ENCODE results near the gene PPT2.

PPT2 gene

GRCh38 chr6:32151181-32151862, 2.6 kb upstream of the PPT2 start:
- H3K4me1 Mint-ChIP-seq, result peaks cover 62% of the 10 kb centered on the region
- H3K36me3 Mint-ChIP-seq, result no peaks in the 10 kb centered on the region
- H3K4me3 Mint-ChIP-seq, result peak overlapping the region; percentile 41
- no peaks in the 10 kb centered on the region for H3K9me3 Mint-ChIP-seq
- peaks cover 75% of the 10 kb centered on the region for H3K27me3 Mint-ChIP-seq
- no peak for DNase-seq
- CTCF ChIA-PET, result interaction anchor here (1.6 kb wide), 1 partner anchor 32 kb away, joined by 5 read pairs; no protein-coding TSS in a partner anchor
- H3K27ac Mint-ChIP-seq, result no peak overlapping the region

- no peaks in the 10 kb centered on the region for H3K9me3 Mint-ChIP-seq
- no peak for DNase-seq
- H3K4me3 Mint-ChIP-seq, result peak within 1 kb of the TSS; percentile 51
- no peaks in the 10 kb centered on the region for H3K36me3 Mint-ChIP-seq
- CTCF ChIA-PET, result interaction anchor here (1.6 kb wide), 1 partner anchor 33 kb away, joined by 5 read pairs; no protein-coding TSS in a partner anchor
- peaks cover 62% of the 10 kb centered on the region for H3K4me1 Mint-ChIP-seq
- H3K27ac Mint-ChIP-seq, result no peak within 1 kb of the TSS
- H3K27me3 Mint-ChIP-seq, result peaks cover 67% of the 10 kb centered on the region
Measured at GRCh38 chr6:32151863-32152768, 1.8 kb upstream of the PPT2 start, which contains the start of gene PRRT1. Gene PRRT1 (minus strand): TSS chr6:32151939. CDS start chr6:32151827, 112 bp downstream.

GRCh38 chr6:32152769-32153563, 975 bp upstream of the PPT2 start:
- H3K9me3 Mint-ChIP-seq, result no peaks in the 10 kb centered on the region
- peaks cover 59% of the 10 kb centered on the region for H3K4me1 Mint-ChIP-seq
- H3K27me3 Mint-ChIP-seq, result peaks cover 59% of the 10 kb centered on the region
- H3K36me3 Mint-ChIP-seq, result peaks cover 7% of the 10 kb centered on the region
- DNase-seq, result no peak
- peak overlapping the region; percentile 51 for H3K4me3 Mint-ChIP-seq
- H3K27ac Mint-ChIP-seq, result peak overlapping the region; percentile 53
- CTCF ChIA-PET, result no interaction called here

- Mint-ChIP-seq H3K27me3 (peaks cover 42% of the 10 kb centered on the region), H3K27ac (peak overlapping the region; percentile 79), H3K9me3 (no peaks in the 10 kb centered on the region), H3K36me3 (peaks cover 13% of the 10 kb centered on the region), H3K4me3 (peak overlapping the region; percentile 83), H3K4me1 (peaks cover 47% of the 10 kb centered on the region)
- CTCF ChIA-PET, result interaction anchor here (0.8 to 1.3 kb wide), 5 partner anchors 10 to 41 kb away, joined by 3 to 9 read pairs (median 4); no protein-coding TSS in a partner anchor
- DNase-seq, result peak; percentile 82
Measured at GRCh38 chr6:32154514-32155161, 697 bp downstream of the PPT2 start.

- H3K4me1 Mint-ChIP-seq, result peaks cover 34% of the 10 kb centered on the region
- no peak overlapping the region for H3K27ac Mint-ChIP-seq
- H3K27me3 Mint-ChIP-seq, result peaks cover 21% of the 10 kb centered on the region
- CTCF ChIA-PET, result no interaction called here
- H3K9me3 Mint-ChIP-seq, result no peaks in the 10 kb centered on the region
- no peak for DNase-seq
- H3K36me3 Mint-ChIP-seq, result peaks cover 13% of the 10 kb centered on the region
- no peak overlapping the region for H3K4me3 Mint-ChIP-seq
Measured at GRCh38 chr6:32156891-32157290, 3.0 kb downstream of the PPT2 start.

- Mint-ChIP-seq H3K36me3 (peaks cover 13% of the 10 kb centered on the region), H3K9me3 (no peaks in the 10 kb centered on the region), H3K4me1 (peaks cover 22% of the 10 kb centered on the region), H3K27ac (no peak overlapping the region), H3K4me3 (no peak overlapping the region), H3K27me3 (peaks cover 10% of the 10 kb centered on the region)
- CTCF ChIA-PET, result no interaction called here
- no peak for DNase-seq
Measured at GRCh38 chr6:32158052-32158451, 4.1 kb downstream of the PPT2 start.

GRCh38 chr6:32163559-32164258, 9.8 kb downstream of the PPT2 start:
- Mint-ChIP-seq H3K36me3 (peaks cover 16% of the 10 kb centered on the region), H3K27ac (no peak overlapping the region), H3K9me3 (no peaks in the 10 kb centered on the region), H3K4me1 (no peaks in the 10 kb centered on the region), H3K27me3 (no peaks in the 10 kb centered on the region), H3K4me3 (no peak overlapping the region)
- CTCF ChIA-PET, result interaction anchor here (1.1 kb wide), 1 partner anchor 15 kb away, joined by 3 read pairs; no protein-coding TSS in a partner anchor
- no peak for DNase-seq

GRCh38 chr6:32164295-32164694, 10.4 kb downstream of the PPT2 start, which contains the start of gene EGFL8:
Gene EGFL8 (plus strand): TSS chr6:32164595. CDS start chr6:32166166, 1,571 bp downstream.
- Mint-ChIP-seq H3K36me3 (peaks cover 19% of the 10 kb centered on the region), H3K27me3 (no peaks in the 10 kb centered on the region), H3K9me3 (no peaks in the 10 kb centered on the region), H3K4me1 (no peaks in the 10 kb centered on the region), H3K4me3 (no peak within 1 kb of the TSS), H3K27ac (no peak within 1 kb of the TSS)
- no peak for DNase-seq
- CTCF ChIA-PET, result interaction anchor here (1.1 kb wide), 1 partner anchor 16 kb away, joined by 3 read pairs; no protein-coding TSS in a partner anchor

GRCh38 chr6:32166411-32167061, 12.6 kb downstream of the PPT2 start:
- Mint-ChIP-seq H3K27me3 (no peaks in the 10 kb centered on the region), H3K4me3 (no peak overlapping the region), H3K27ac (no peak overlapping the region), H3K36me3 (peaks cover 37% of the 10 kb centered on the region), H3K9me3 (no peaks in the 10 kb centered on the region), H3K4me1 (no peaks in the 10 kb centered on the region)
- CTCF ChIA-PET, result interaction anchor here (1.9 kb wide), 1 partner anchor 48 kb away, joined by 4 read pairs; no protein-coding TSS in a partner anchor
- DNase-seq, result no peak

GRCh38 chr6:32167154-32167760, 13.3 kb downstream of the PPT2 start:
- no peaks in the 10 kb centered on the region for H3K9me3 Mint-ChIP-seq
- no peak overlapping the region for H3K4me3 Mint-ChIP-seq
- H3K36me3 Mint-ChIP-seq, result peaks cover 37% of the 10 kb centered on the region
- H3K27me3 Mint-ChIP-seq, result no peaks in the 10 kb centered on the region
- H3K4me1 Mint-ChIP-seq, result no peaks in the 10 kb centered on the region
- H3K27ac Mint-ChIP-seq, result no peak overlapping the region
- CTCF ChIA-PET, result interaction anchor here (1.9 kb wide), 1 partner anchor 49 kb away, joined by 4 read pairs; no protein-coding TSS in a partner anchor
- DNase-seq, result no peak

GRCh38 chr6:32167761-32168262, 13.9 kb downstream of the PPT2 start:
- Mint-ChIP-seq H3K4me3 (no peak overlapping the region), H3K27ac (no peak overlapping the region), H3K4me1 (peaks cover 4% of the 10 kb centered on the region), H3K36me3 (peaks cover 37% of the 10 kb centered on the region), H3K27me3 (no peaks in the 10 kb centered on the region), H3K9me3 (no peaks in the 10 kb centered on the region)
- DNase-seq, result no peak
- CTCF ChIA-PET, result no interaction called here

GRCh38 chr6:32168350-32168749, 14.4 kb downstream of the PPT2 start:
- no peak overlapping the region for H3K27ac Mint-ChIP-seq
- H3K36me3 Mint-ChIP-seq, result peaks cover 36% of the 10 kb centered on the region
- H3K9me3 Mint-ChIP-seq, result no peaks in the 10 kb centered on the region
- no peak overlapping the region for H3K4me3 Mint-ChIP-seq
- no peak for DNase-seq
- no peaks in the 10 kb centered on the region for H3K27me3 Mint-ChIP-seq
- peaks cover 10% of the 10 kb centered on the region for H3K4me1 Mint-ChIP-seq
- CTCF ChIA-PET, result no interaction called here

Measured in activated naive CD4-positive, alpha-beta T cell treated with anti-CD3 and anti-CD28 coated beads, Interleukin-2, amount 10 ng/mL, durations not matched to agents 7 days and 5 days (primary cell).